IMR-90 (cell line): Measurements from ENCODE around the gene STEAP1. TPM values are rescaled to one million over a fixed set of nuclear protein-coding genes. Genes with fewer than 3 reads are reported as not detected.
"Not testable (repeated sequence)": the region's sequence is repeated elsewhere in the genome, so short reads cannot be mapped to it uniquely, and the experiment has no call there.

Experiments
- ATAC-seq: fragments of 200-7000 bp; cut with Tn5 transposase; 2 replicates; pipeline ENCODE4 v1.9.1; 2020; ENCODE audit warnings: low read depth, mild to moderate bottlenecking, moderate library complexity
- BruUV-seq: library from RNA; stranded (reverse); fragments of 400-500 nt; replicated peaks from 2 replicates; lab custom pipeline; 2021; lab: Mats Ljungman, UMichigan
- CTCF ChIA-PET: fragments of 300-600 bp; formaldehyde crosslinking; extraction: SDS; loops from one replicate; lab custom pipeline; 2021; ENCODE audit warnings: antibody characterized with exemption; lab: Yijun Ruan, JAX
- POLR2A ChIA-PET: fragments of 300-600 bp; sonication (Branson Sonifier 250); formaldehyde crosslinking; loops from one replicate; lab custom pipeline; 2022; ENCODE audit warnings: antibody characterized with exemption; ENCODE audit not compliant: unreplicated experiment; lab: Charles Lee
- DNase-seq: peaks from one replicate; pipeline ENCODE4 v3.0.0; 2013
- H2AFZ ChIP-seq: replicated peaks from 2 replicates; pipeline ENCODE3; 2013; ENCODE audit warnings: low read length, mild to moderate bottlenecking; ENCODE audit not compliant: poor library complexity
- H2AK5ac ChIP-seq: 2 replicates; pipeline ENCODE4 v1.6.1; 2013; ENCODE audit warnings: low read depth, low read length, inconsistent platforms
- H2AK9ac ChIP-seq: replicated peaks from 2 replicates; pipeline ENCODE3; 2013; ENCODE audit warnings: mild to moderate bottlenecking, low read depth, low read length, moderate library complexity; ENCODE audit not compliant: poor library complexity
- H2BK120ac ChIP-seq: 2 replicates; pipeline ENCODE4 v1.6.1; 2013; ENCODE audit warnings: low read depth, low read length, inconsistent platforms
- H2BK15ac ChIP-seq: 3 replicates; pipeline ENCODE4 v1.6.1; 2013; ENCODE audit warnings: low read depth, low read length, inconsistent platforms
- H2BK20ac ChIP-seq: 2 replicates; pipeline ENCODE4 v1.6.1; 2013; ENCODE audit warnings: low read depth, mild to moderate bottlenecking, inconsistent platforms, low read length, moderate library complexity
- H2BK5ac ChIP-seq: 2 replicates; pipeline ENCODE4 v1.6.1; 2013; ENCODE audit warnings: mild to moderate bottlenecking, low read depth, low read length, inconsistent platforms; ENCODE audit not compliant: poor library complexity, severe bottlenecking
- H3K14ac ChIP-seq: replicated peaks from 2 replicates; pipeline ENCODE4 v1.6.1; 2013; ENCODE audit warnings: low read depth, low read length, inconsistent platforms
- H3K18ac ChIP-seq: 2 replicates; pipeline ENCODE4 v1.6.1; 2013; ENCODE audit warnings: low read depth, low read length, control low read depth
- H3K23ac ChIP-seq: 2 replicates; pipeline ENCODE4 v1.6.1; 2013; ENCODE audit warnings: low read depth, low read length, inconsistent platforms
- H3K27ac ChIP-seq: 2 replicates; pipeline ENCODE4 v1.5.1; 2013; ENCODE audit warnings: mild to moderate bottlenecking, control low read depth, low read length; ENCODE audit not compliant: insufficient read depth
- H3K27me3 ChIP-seq: 2 replicates; pipeline ENCODE4 v1.6.1; 2013; ENCODE audit warnings: low read length; ENCODE audit not compliant: control insufficient read depth, insufficient read depth
- H3K36me3 ChIP-seq: 2 replicates; pipeline ENCODE4 v1.6.1; 2013; ENCODE audit warnings: low read length, mixed read lengths; ENCODE audit not compliant: control insufficient read depth, insufficient read depth
- H3K4ac ChIP-seq: 2 replicates; pipeline ENCODE4 v1.6.1; 2013; ENCODE audit warnings: low read depth, low read length, inconsistent platforms
- H3K4me1 ChIP-seq: 2 replicates; pipeline ENCODE4 v1.6.1; 2013; ENCODE audit warnings: low read length, mixed read lengths; ENCODE audit not compliant: control insufficient read depth, insufficient read depth
- H3K4me2 ChIP-seq: 2 replicates; pipeline ENCODE4 v1.6.1; 2013; ENCODE audit warnings: low read depth, mild to moderate bottlenecking, control low read depth, low read length, moderate library complexity
- H3K4me3 ChIP-seq: 2 replicates; pipeline ENCODE4 v1.5.1; 2013; ENCODE audit warnings: low read depth, mild to moderate bottlenecking, control low read depth, low read length, moderate library complexity; ENCODE audit not compliant: insufficient read depth
- H3K56ac ChIP-seq: 2 replicates; pipeline ENCODE4 v1.6.1; 2013; ENCODE audit warnings: low read length, inconsistent platforms; ENCODE audit not compliant: insufficient read depth; ENCODE audit errors: extremely low read depth
- H3K79me1 ChIP-seq, 2 experiments: 2 replicates each; pipeline ENCODE4 v1.6.1; 2013; ENCODE audit warnings: low read length in 2 of 2, inconsistent platforms in 1 of 2, low read depth in 1 of 2
- H3K9ac ChIP-seq: 2 replicates; pipeline ENCODE4 v1.6.1; 2013; ENCODE audit warnings: low read depth, low read length, control low read depth
- H3K9me1 ChIP-seq: 2 replicates; pipeline ENCODE4 v1.6.1; 2013; ENCODE audit warnings: low read length, inconsistent platforms; ENCODE audit not compliant: insufficient read depth
- H3K9me3 ChIP-seq: 2 replicates; pipeline ENCODE4 v1.6.1; 2013; ENCODE audit warnings: low read length; ENCODE audit not compliant: control insufficient read depth, insufficient read depth
- H4K20me1 ChIP-seq: 2 replicates; pipeline ENCODE4 v1.6.1; 2013; ENCODE audit warnings: low read length, inconsistent platforms; ENCODE audit not compliant: insufficient read depth
- H4K5ac ChIP-seq: 2 replicates; pipeline ENCODE4 v1.6.1; 2013; ENCODE audit warnings: mild to moderate bottlenecking, low read depth, low read length, control low read depth
- H4K8ac ChIP-seq, 2 experiments: 2 replicates each; pipeline ENCODE4 v1.6.1; 2013; ENCODE audit warnings: low read depth in 2 of 2, low read length in 2 of 2, control low read depth in 1 of 2, inconsistent platforms in 1 of 2
- H4K91ac ChIP-seq: 2 replicates; pipeline ENCODE4 v1.6.1; 2013; ENCODE audit warnings: low read depth, low read length, inconsistent platforms; ENCODE audit not compliant: insufficient read depth
- MAFK ChIP-seq: IDR thresholded peaks from 2 replicates; pipeline ENCODE4 v1.6.1; 2012; ENCODE audit warnings: low read depth, low read length, improper control_type of control experiment
- WGBS, 2 experiments: methylation state at CpG; one replicate each; pipeline versions ENCODE4 v1.1.5 to v1.1.7; 2013; ENCODE audit warnings: missing lambda C conversion rate in 2 of 2; ENCODE audit not compliant: insufficient read length in 1 of 2; ENCODE audit errors: extremely low coverage in 2 of 2; 5-methylcytosine and 5-hydroxymethylcytosine counted together
- dilution Hi-C: fragments of 300-500 bp; cut with HindIII; formaldehyde crosslinking; loops from one replicate; pipeline ENCODE4 v1.14.3; 2018; ENCODE audit warnings: low sequenced_read_pairs; ENCODE audit not compliant: unreplicated experiment
- in situ Hi-C: fragments of 300-500 bp; cut with MboI; formaldehyde crosslinking; loops from 3 replicates; pipeline ENCODE4 v1.14.3; 2019; ENCODE audit warnings: low sequenced_read_pairs, inconsistent platforms, mixed read lengths
- intact Hi-C: fragments of 100-400 bp; cut with micrococcal nuclease; formaldehyde crosslinking; loops from 2 replicates; pipeline ENCODE4 v1.10.0; 2022
- polyA plus RNA-seq, 3 experiments: library from polyadenylated mRNA; depleted of rRNA; stranded (reverse); fragments of >200 nt; gene quantifications; 2 replicates each; pipeline ENCODE4 v1.2.3, GENCODE V29; 2012; ENCODE audit warnings: low replicate concordance in 1 of 3
- total RNA-seq: library from RNA; depleted of rRNA; stranded (reverse); fragments of >200 nt; gene quantifications from 2 replicates; pipeline ENCODE4 v1.2.3, GENCODE V29; 2012

Gene STEAP1
- total and polyA plus RNA-seq, 2 of the 4 experiments (the other 2 are of a cell fraction) = 3.9 to 5.2 TPM

- H3K23ac ChIP-seq, H3K56ac ChIP-seq, POLR2A ChIA-PET, intact Hi-C loops, BruUV-seq, H2BK15ac ChIP-seq, H3K4me2 ChIP-seq, H2BK5ac ChIP-seq, H2AK5ac ChIP-seq, H3K4ac ChIP-seq, H3K79me1 ChIP-seq, H3K4me1 ChIP-seq, H3K18ac ChIP-seq, ATAC-seq, H2AFZ ChIP-seq, H4K5ac ChIP-seq, H3K9ac ChIP-seq, in situ Hi-C loops, H2BK20ac ChIP-seq, H4K20me1 ChIP-seq, H4K91ac ChIP-seq, H2BK120ac ChIP-seq, dilution Hi-C loops, H3K27ac ChIP-seq, H3K36me3 ChIP-seq, CTCF ChIA-PET, H3K14ac ChIP-seq, H3K27me3 ChIP-seq, H3K9me3 ChIP-seq, H3K9me1 ChIP-seq, H4K8ac ChIP-seq, H2AK9ac ChIP-seq, H3K4me3 ChIP-seq, DNase-seq: not testable (repeated sequence)
- peak; percentile 82 for TF ChIP-seq MAFK
- WGBS, 2 experiments = no CpG with 5 or more reads among the region's 3 CpGs
These were observed 2.4 kb upstream of the STEAP1 start for GRCh38 chr7:90151884-90152283.
